ENCODE data around the gene COL4A1. TPM values are rescaled to one million over a fixed set of nuclear protein-coding genes. Genes with fewer than 3 reads are reported as not detected.
A peak's percentile ranks its signal among the peaks of the same experiment; 100 is the strongest.

COL4A1 gene
- total RNA-seq, 1 donor from 2014 or later: 756 TPM

DNA sequence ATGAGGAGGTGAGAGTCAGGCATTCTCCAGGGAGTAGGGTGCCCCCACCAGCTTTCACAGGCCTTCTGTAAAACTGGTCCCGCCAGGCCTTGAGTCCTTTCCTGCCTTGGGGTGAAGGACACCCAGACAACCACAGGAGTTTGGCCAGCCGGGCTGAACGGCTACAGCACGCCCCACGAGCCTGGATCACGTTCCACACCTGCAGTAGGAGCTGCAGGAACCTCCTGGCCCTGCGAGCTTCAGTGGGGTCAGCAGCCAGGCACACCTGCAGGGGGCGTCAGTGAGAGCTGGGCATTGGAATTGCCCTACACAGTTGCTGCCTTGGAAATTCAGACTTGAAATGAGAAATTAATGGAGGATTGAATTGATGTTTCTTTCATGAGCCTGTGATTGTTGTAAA is 45.8 kb upstream of the COL4A1 start:
- peak overlapping the region; percentile 95 to 96 for H3K27ac ChIP-seq
- H3K4me1 ChIP-seq: peaks cover 10 to 54% of the 10 kb centered on the region in 2 donors
- H3K27me3 ChIP-seq: no peaks in the 10 kb centered on the region
- intact Hi-C loops (cut with DNase I): no loop called here
- TF ChIP-seq, protein P1, sequence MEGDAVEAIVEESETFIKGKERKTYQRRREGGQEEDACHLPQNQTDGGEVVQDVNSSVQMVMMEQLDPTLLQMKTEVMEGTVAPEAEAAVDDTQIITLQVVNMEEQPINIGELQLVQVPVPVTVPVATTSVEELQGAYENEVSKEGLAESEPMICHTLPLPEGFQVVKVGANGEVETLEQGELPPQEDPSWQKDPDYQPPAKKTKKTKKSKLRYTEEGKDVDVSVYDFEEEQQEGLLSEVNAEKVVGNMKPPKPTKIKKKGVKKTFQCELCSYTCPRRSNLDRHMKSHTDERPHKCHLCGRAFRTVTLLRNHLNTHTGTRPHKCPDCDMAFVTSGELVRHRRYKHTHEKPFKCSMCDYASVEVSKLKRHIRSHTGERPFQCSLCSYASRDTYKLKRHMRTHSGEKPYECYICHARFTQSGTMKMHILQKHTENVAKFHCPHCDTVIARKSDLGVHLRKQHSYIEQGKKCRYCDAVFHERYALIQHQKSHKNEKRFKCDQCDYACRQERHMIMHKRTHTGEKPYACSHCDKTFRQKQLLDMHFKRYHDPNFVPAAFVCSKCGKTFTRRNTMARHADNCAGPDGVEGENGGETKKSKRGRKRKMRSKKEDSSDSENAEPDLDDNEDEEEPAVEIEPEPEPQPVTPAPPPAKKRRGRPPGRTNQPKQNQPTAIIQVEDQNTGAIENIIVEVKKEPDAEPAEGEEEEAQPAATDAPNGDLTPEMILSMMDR (IDR thresholded peaks at IDR 0.05): no peak
- DNase-seq (ENCODE audit: low spot score in 2 of 2): no peak
- H3K36me3 ChIP-seq: peaks cover 8 to 9% of the 10 kb centered on the region in 2 donors
- H3K4me3 ChIP-seq: no peak overlapping the region
- H3K9me3 ChIP-seq: no peaks in the 10 kb centered on the region

DNA sequence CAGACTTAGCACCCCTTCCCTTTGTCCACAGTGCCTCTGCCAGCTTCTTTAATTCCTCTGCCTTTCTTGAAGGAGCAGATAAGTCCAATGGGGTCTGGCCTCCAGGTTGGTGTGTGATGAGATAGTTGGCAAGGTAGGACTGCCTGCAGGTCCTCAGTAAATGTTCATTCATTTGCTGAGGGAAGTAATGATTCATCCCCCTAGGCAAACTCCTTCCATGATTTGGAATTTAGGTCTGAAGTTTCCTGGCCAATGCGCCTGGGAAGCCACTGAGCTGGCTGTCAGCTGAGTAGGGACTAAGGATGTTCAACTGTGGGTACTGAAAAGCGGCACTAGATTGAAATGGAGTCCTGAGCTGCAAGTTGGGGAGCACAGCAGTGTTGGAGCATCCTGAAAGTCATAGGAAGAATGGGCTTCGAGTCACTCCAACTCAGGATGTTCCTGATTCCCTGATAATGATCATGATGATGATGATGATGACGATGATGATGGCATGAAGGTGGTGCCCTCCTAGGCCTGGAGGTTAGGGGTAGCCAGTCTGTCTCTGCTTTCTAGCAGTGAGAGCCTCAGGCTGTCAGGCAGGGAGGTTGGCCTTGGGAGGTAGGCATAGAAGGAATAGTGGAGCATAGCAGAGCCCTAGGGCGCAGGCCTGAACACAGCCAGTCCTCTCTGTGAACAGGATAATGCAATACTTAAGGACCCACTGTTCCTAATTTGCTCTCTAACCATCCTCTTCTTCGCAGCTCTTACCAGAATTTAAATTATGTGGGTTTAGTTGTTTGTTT is 44.9 kb upstream of the COL4A1 start:
- peak overlapping the region; percentile 95 to 96 for H3K27ac ChIP-seq
- H3K27me3 ChIP-seq: no peaks in the 10 kb centered on the region
- TF ChIP-seq, protein P1 (IDR thresholded peaks at IDR 0.05): no peak
- DNase-seq (ENCODE audit: low spot score in 2 of 2): peak in 1 of 2 donors; percentile 62
- H3K9me3 ChIP-seq: no peaks in the 10 kb centered on the region
- H3K36me3 ChIP-seq: peaks cover 0 to 3% of the 10 kb centered on the region in 2 donors
- peaks cover 16 to 59% of the 10 kb centered on the region in 2 donors for H3K4me1 ChIP-seq
- no peak overlapping the region for H3K4me3 ChIP-seq
- intact Hi-C loops (cut with DNase I): no loop called here

DNA sequence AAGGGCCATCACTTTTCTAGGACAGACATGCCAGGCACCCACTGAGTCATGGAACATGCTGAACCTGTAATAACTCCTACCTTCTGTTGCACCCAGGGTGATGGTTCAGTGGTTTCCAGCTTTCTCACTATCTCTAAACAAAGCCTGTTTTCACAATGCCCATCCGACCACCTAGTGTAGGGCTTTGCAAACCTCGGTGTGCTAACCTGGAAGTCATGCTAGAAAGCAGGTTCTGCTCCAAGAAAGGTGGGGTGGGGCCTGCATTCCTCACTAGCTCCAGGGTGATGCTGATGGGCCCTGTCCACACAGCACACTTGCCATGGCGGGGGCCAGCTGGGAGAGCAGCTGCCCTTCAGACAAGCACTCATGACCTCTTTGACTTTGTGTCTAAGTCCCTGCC is 43.6 kb upstream of the COL4A1 start:
- H3K27me3 ChIP-seq: no peaks in the 10 kb centered on the region
- peaks cover 0 to 3% of the 10 kb centered on the region in 2 donors for H3K36me3 ChIP-seq
- intact Hi-C loops (cut with DNase I): no loop called here
- peak in 1 of 2 donors; percentile 57 for DNase-seq (ENCODE audit: low spot score in 2 of 2)
- peaks cover 12 to 58% of the 10 kb centered on the region in 2 donors for H3K4me1 ChIP-seq
- TF ChIP-seq, protein P1 (IDR thresholded peaks at IDR 0.05): no peak
- no peaks in the 10 kb centered on the region for H3K9me3 ChIP-seq
- no peak overlapping the region for H3K4me3 ChIP-seq
- H3K27ac ChIP-seq: peak overlapping the region; percentile 95 to 96

DNA sequence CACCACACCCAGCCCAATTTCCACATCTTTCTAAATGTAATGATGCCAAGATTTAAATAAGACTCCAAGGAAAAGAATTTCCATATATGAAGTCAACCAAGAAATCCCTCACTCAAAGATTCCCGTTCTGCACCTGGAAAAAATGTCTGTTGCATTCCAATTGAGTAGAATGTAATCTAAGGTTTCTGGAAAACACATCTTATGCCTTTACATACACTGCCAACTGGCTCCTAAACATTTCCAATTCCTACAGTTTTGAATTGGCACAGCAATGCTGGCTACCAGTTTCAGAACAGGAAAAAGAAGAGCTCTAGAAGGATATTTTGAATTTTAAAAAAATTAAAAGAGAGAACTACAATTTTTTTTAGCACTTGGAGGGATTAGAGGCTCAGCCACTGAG is 43.1 kb upstream of the COL4A1 start:
- H3K27me3 ChIP-seq: no peaks in the 10 kb centered on the region
- peaks cover 0 to 6% of the 10 kb centered on the region in 2 donors for H3K36me3 ChIP-seq
- no peak for DNase-seq (ENCODE audit: low spot score in 2 of 2)
- TF ChIP-seq, protein P1 (IDR thresholded peaks at IDR 0.05): no peak
- peaks cover 12 to 58% of the 10 kb centered on the region in 2 donors for H3K4me1 ChIP-seq
- intact Hi-C loops (cut with DNase I): no loop called here
- H3K27ac ChIP-seq: peak overlapping the region; percentile 95 to 96
- H3K4me3 ChIP-seq: no peak overlapping the region
- H3K9me3 ChIP-seq: no peaks in the 10 kb centered on the region

DNA sequence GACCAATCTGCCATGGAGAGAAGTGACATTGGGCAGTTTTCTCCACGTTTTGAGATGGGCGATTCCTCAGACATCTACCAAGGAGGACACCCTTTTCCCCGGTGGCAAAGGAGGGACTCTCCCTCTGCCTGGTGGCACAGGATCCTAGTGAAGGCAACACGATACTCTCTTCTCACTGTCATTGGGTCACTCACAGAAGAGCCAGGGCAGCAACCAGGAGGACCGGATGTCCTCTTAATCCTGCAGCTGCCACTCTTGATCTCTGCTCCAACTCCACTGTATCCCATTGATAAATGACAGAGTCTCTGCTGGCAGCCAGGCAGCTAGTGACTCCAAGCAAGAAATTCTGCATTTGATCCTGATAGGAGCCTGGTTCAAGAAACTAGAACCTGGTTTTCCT is 42.3 kb upstream of the COL4A1 start:
- intact Hi-C loops (cut with DNase I): no loop called here
- H3K27me3 ChIP-seq: no peaks in the 10 kb centered on the region
- peak in 1 of 2 donors; percentile 53 for DNase-seq (ENCODE audit: low spot score in 2 of 2)
- H3K9me3 ChIP-seq: no peaks in the 10 kb centered on the region
- H3K4me3 ChIP-seq: no peak overlapping the region
- TF ChIP-seq, protein P1 (IDR thresholded peaks at IDR 0.05): no peak
- peak overlapping the region; percentile 95 to 96 for H3K27ac ChIP-seq
- peaks cover 12 to 58% of the 10 kb centered on the region in 2 donors for H3K4me1 ChIP-seq
- peaks cover 0 to 11% of the 10 kb centered on the region in 2 donors for H3K36me3 ChIP-seq

Data from ascending aorta (tissue), 2 donors.